ENCODE data around the gene PALM2AKAP2. TPM values are rescaled to one million over a fixed set of nuclear protein-coding genes. Genes with fewer than 3 reads are reported as not detected.

Gene PALM2AKAP2
- total RNA-seq, 2 donors from 2014 or later = 0.49 to 1.1 TPM

- Histone ChIP-seq H3K4me1 (ENCODE audit: control insufficient read depth, insufficient read depth, low read length) (no peaks in the 10 kb centered on the region), H3K27me3 (ENCODE audit: control insufficient read depth, insufficient read depth, low read length, poor library complexity, severe bottlenecking) (peaks cover 41% of the 10 kb centered on the region), H3K36me3 (ENCODE audit: control insufficient read depth, insufficient read depth, low read length) (no peaks in the 10 kb centered on the region), H3K27ac (ENCODE audit: low read depth, low read length) (no peak overlapping the region), H3K9me3 (ENCODE audit: control insufficient read depth, low read length) (no peaks in the 10 kb centered on the region), H3K4me3 (ENCODE audit: low read length) (no peak overlapping the region), H3K9ac (ENCODE audit: extremely low read depth, low read length, poor library complexity, severe bottlenecking) (no peak overlapping the region)
- Mint-ChIP-seq H3K27me3 (ENCODE audit: insufficient read depth) (peaks cover 88% of the 10 kb centered on the region), H3K4me3 (no peak overlapping the region), H3K4me1 (peaks cover 14% of the 10 kb centered on the region), H3K9me3 (no peaks in the 10 kb centered on the region), H3K27ac (no peak overlapping the region), H3K36me3 (ENCODE audit: low read depth) (no peaks in the 10 kb centered on the region)
- WGBS, 2 experiments (ENCODE audit: insufficient coverage in 1 of 2, insufficient read length in 1 of 2) = 94 to 96% methylated on average over 3 of the region's 3 CpGs
- DNase-seq = no peak
- TF ChIP-seq CTCF (conservative IDR thresholded peaks at IDR 0.05) = no peak
Measured at GRCh38 chr9:109828254-109828653, 48.3 kb downstream of the PALM2AKAP2 start.

All from endodermal cell (in vitro differentiated cells).